Measurements from ENCODE around the gene HIGD1A. TPM values are rescaled to one million over a fixed set of nuclear protein-coding genes. Genes with fewer than 3 reads are reported as not detected.

Gene HIGD1A
- 63.3 and 83.2 TPM in 2 replicates for total RNA-seq

GRCh38 chr3:42804106-42804830, at the start of gene HIGD1A:
Gene HIGD1A (minus strand): TSS chr3:42804490. CDS start chr3:42794253, 10,237 bp downstream.

GRCh38 chr3:42809202-42809601, 4.9 kb upstream of the HIGD1A start, which contains the start of gene ACKR2:
Gene ACKR2 (plus strand): TSS chr3:42809445. CDS start chr3:42864503, 55,058 bp downstream.

GRCh38 chr3:42772670-42773408, 31.5 kb downstream of the HIGD1A start, which contains the start of gene CCDC13:
Gene CCDC13 (minus strand): TSS chr3:42773253. CDS start chr3:42758345, 14,908 bp downstream.

Small RNA genes within 50 kb of the gene (small RNA-seq; reads per million reads assigned to genes)
- gene CCDC13 = not detected

Other genes starting within 250 kb of the HIGD1A start
- 76.1 and 79.4 TPM in 2 replicates for gene SEC22C, start 222.5 kb downstream of the HIGD1A start, total RNA-seq
- gene SS18L2, start 213.6 kb downstream of the HIGD1A start, total RNA-seq = 9.4 and 12.3 TPM in 2 replicates
- 74.0 and 101 TPM in 2 replicates for gene NKTR, start 203.8 kb downstream of the HIGD1A start, total RNA-seq
- 63.5 and 63.9 TPM in 2 replicates for gene ZBTB47, start 150.8 kb downstream of the HIGD1A start, total RNA-seq
- gene KLHL40, start 119.0 kb downstream of the HIGD1A start, total RNA-seq = not detected in 2 replicates
- gene HHATL, start 101.7 kb downstream of the HIGD1A start, total RNA-seq = not detected in 2 replicates
- gene CCDC13, start 31.2 kb downstream of the HIGD1A start, total RNA-seq = 0.16 and 0.49 TPM in 2 replicates
- not detected in 2 replicates for gene ACKR2, start 5.0 kb upstream of the HIGD1A start, total RNA-seq
- not detected in 2 replicates for gene CYP8B1, start 71.4 kb upstream of the HIGD1A start, total RNA-seq
- 4.3 and 6.7 TPM in 2 replicates for gene ZNF662, start 101.7 kb upstream of the HIGD1A start, total RNA-seq
- gene GASK1A, start 174.8 kb upstream of the HIGD1A start, total RNA-seq = 0.97 and 1.3 TPM in 2 replicates

Data from hair follicle dermal papilla cell (primary cell).